H1 (cell line): Measurements from ENCODE around the gene FMOD. TPM values are rescaled to one million over a fixed set of nuclear protein-coding genes. Genes with fewer than 3 reads are reported as not detected.
A peak's percentile ranks its signal among the peaks of the same experiment; 100 is the strongest.

Source experiments
- CTCF ChIA-PET: fragments of 300-600 bp; sonication (Branson Sonifier 250); formaldehyde crosslinking; loops from one replicate; lab custom pipeline; 2021; ENCODE audit not compliant: partially characterized antibody; lab: Charles Lee
- POLR2A ChIA-PET: fragments of 300-600 bp; sonication (Branson Sonifier 250); formaldehyde crosslinking; loops from one replicate; lab custom pipeline; 2021; ENCODE audit warnings: inconsistent platforms; ENCODE audit not compliant: partially characterized antibody; lab: Charles Lee
- DNase-seq, 2 experiments: peaks; one replicate each; pipeline versions ENCODE4 v3.0.0 to v3.0.0-alpha.2; 2010 to 2022; ENCODE audit warnings: low spot score in 2 of 2, low read depth in 1 of 2, mixed read lengths in 1 of 2
- FAIRE-seq: peaks from 2 replicates; lab custom pipeline; 2011; peaks lifted over from hg19 to GRCh38; lab: Jason Lieb, UNC
- H2AFZ ChIP-seq: 2 replicates; pipeline ENCODE4 v1.8.1; 2012; ENCODE audit warnings: low read length, inconsistent platforms
- H2AK5ac ChIP-seq: 2 replicates; pipeline ENCODE4 v1.6.1; 2013; ENCODE audit warnings: low read depth, low read length
- H2BK120ac ChIP-seq: replicated peaks from 2 replicates; pipeline ENCODE3; 2013; ENCODE audit warnings: low read depth, low read length, inconsistent platforms
- H2BK12ac ChIP-seq: 2 replicates; pipeline ENCODE4 v1.6.1; 2013; ENCODE audit warnings: low read depth, low read length
- H2BK15ac ChIP-seq: 2 replicates; pipeline ENCODE4 v1.6.1; 2013; ENCODE audit warnings: low read length
- H2BK20ac ChIP-seq: 2 replicates; pipeline ENCODE4 v1.6.1; 2013; ENCODE audit warnings: low read length
- H2BK5ac ChIP-seq: 2 replicates; pipeline ENCODE4 v1.6.1; 2013; ENCODE audit warnings: low read depth, low read length
- H3K14ac ChIP-seq: 2 replicates; pipeline ENCODE4 v1.6.1; 2013; ENCODE audit warnings: inconsistent platforms; ENCODE audit not compliant: insufficient read length
- H3K18ac ChIP-seq: 2 replicates; pipeline ENCODE4 v1.6.1; 2013; ENCODE audit warnings: low read length; ENCODE audit errors: extremely low read depth
- H3K23ac ChIP-seq: 2 replicates; pipeline ENCODE4 v1.6.1; 2013; ENCODE audit warnings: inconsistent platforms; ENCODE audit not compliant: insufficient read length
- H3K23me2 ChIP-seq: 2 replicates; pipeline ENCODE4 v1.6.1; 2013; ENCODE audit warnings: low read depth, low read length
- H3K27ac ChIP-seq: 2 replicates; pipeline ENCODE4 v1.6.1; 2011; ENCODE audit warnings: low read depth, low read length, inconsistent platforms
- H3K27me3 ChIP-seq, 4 experiments: replicated peaks in 1 of 4; 1 replicate in 1 of 4; 2 replicates in 3 of 4; pipeline versions ENCODE4 v1.6.1 to v1.8.1; 2011 to 2013; ENCODE audit warnings: low read length in 3 of 4, mild to moderate bottlenecking in 3 of 4, inconsistent platforms in 2 of 4, mixed read lengths in 2 of 4, moderate library complexity in 1 of 4; ENCODE audit not compliant: control insufficient read depth in 3 of 4, insufficient read depth in 3 of 4; ENCODE audit errors: extremely low read depth in 1 of 4
- H3K36me3 ChIP-seq, 4 experiments: 2 replicates each; pipeline versions ENCODE4 v1.6.1 to v1.8.1; 2011 to 2013; ENCODE audit warnings: mild to moderate bottlenecking in 4 of 4, low read length in 3 of 4, moderate library complexity in 2 of 4, control low read depth in 1 of 4, inconsistent platforms in 1 of 4; ENCODE audit not compliant: insufficient read depth in 4 of 4, control insufficient read depth in 2 of 4
- H3K4ac ChIP-seq: replicated peaks from 2 replicates; pipeline ENCODE3; 2013; ENCODE audit warnings: low read length, low read depth, mixed read lengths, inconsistent platforms; ENCODE audit not compliant: insufficient read length
- H3K4me1 ChIP-seq, 4 experiments: replicated peaks in 1 of 4; 1 replicate in 1 of 4; 2 replicates in 3 of 4; pipeline versions ENCODE4 v1.6.1 to v1.8.1; 2011 to 2013; ENCODE audit warnings: low read length in 3 of 4, inconsistent platforms in 2 of 4, mixed read lengths in 1 of 4; ENCODE audit not compliant: insufficient read depth in 4 of 4, control insufficient read depth in 3 of 4
- H3K4me2 ChIP-seq, 2 experiments: 2 replicates each; pipeline versions ENCODE4 v1.6.1 to v1.8.1; 2011 to 2013; ENCODE audit warnings: low read depth in 2 of 2, low read length in 2 of 2, control low read depth in 1 of 2, inconsistent platforms in 1 of 2, mild to moderate bottlenecking in 1 of 2; ENCODE audit not compliant: insufficient read depth in 1 of 2
- H3K4me3 ChIP-seq, 4 experiments: fragments of 200-600, 300-600 bp in 1 of 4; sonication (generic), shearing (Covaris generic), sonication (Bioruptor Twin) in 1 of 4; 2 replicates each; pipeline versions ENCODE4 v1.5.1 to v1.8.1; 2011 to 2016; ENCODE audit warnings: low read length in 4 of 4, low read depth in 3 of 4, control low read depth in 2 of 4, inconsistent platforms in 2 of 4, mild to moderate bottlenecking in 2 of 4, mixed read lengths in 1 of 4, moderate library complexity in 1 of 4; ENCODE audit not compliant: insufficient read depth in 2 of 4; ENCODE audit errors: extremely low read depth in 1 of 4
- H3K56ac ChIP-seq: replicated peaks from 2 replicates; pipeline ENCODE3; 2013; ENCODE audit warnings: low read depth, mild to moderate bottlenecking, mixed read lengths, low read length, inconsistent platforms; ENCODE audit not compliant: insufficient read length
- H3K79me1 ChIP-seq: 2 replicates; pipeline ENCODE4 v1.6.1; 2013; ENCODE audit warnings: low read depth, low read length, control low read depth
- H3K79me2 ChIP-seq, 2 experiments: 2 replicates each; pipeline versions ENCODE4 v1.6.1 to v1.8.1; 2012 to 2013; ENCODE audit warnings: low read length in 2 of 2, mild to moderate bottlenecking in 2 of 2, inconsistent platforms in 1 of 2; ENCODE audit not compliant: insufficient read depth in 2 of 2, control insufficient read depth in 1 of 2
- H3K9ac ChIP-seq, 4 experiments: replicated peaks in 1 of 4; 1 replicate in 1 of 4; 2 replicates in 3 of 4; pipeline versions ENCODE4 v1.6.1 to v1.8.1; 2011 to 2013; ENCODE audit warnings: low read depth in 3 of 4, low read length in 3 of 4, control low read depth in 2 of 4, mild to moderate bottlenecking in 2 of 4, moderate library complexity in 2 of 4, inconsistent platforms in 1 of 4; ENCODE audit errors: extremely low read depth in 1 of 4
- H3K9me3 ChIP-seq, 2 experiments: 2 replicates each; pipeline versions ENCODE4 v1.6.1 to v1.8.1; 2012 to 2013; ENCODE audit warnings: mild to moderate bottlenecking in 2 of 2, moderate library complexity in 2 of 2, control low read depth in 1 of 2, inconsistent platforms in 1 of 2, low read depth in 1 of 2, low read length in 1 of 2, mixed read lengths in 1 of 2; ENCODE audit not compliant: insufficient read depth in 2 of 2
- H4K20me1 ChIP-seq, 2 experiments: replicated peaks in 1 of 2; 2 replicates each; pipeline versions ENCODE3 to v1.8.1; 2011 to 2013; ENCODE audit warnings: inconsistent platforms in 2 of 2, low read length in 2 of 2, mild to moderate bottlenecking in 1 of 2; ENCODE audit not compliant: insufficient read depth in 2 of 2, control insufficient read depth in 1 of 2
- H4K5ac ChIP-seq: 2 replicates; pipeline ENCODE4 v1.6.1; 2013; ENCODE audit warnings: low read length, low read depth, mixed read lengths, inconsistent platforms; ENCODE audit not compliant: insufficient read length
- H4K8ac ChIP-seq: 2 replicates; pipeline ENCODE4 v1.8.0; 2013; ENCODE audit warnings: mild to moderate bottlenecking, moderate library complexity, low read length, inconsistent platforms; ENCODE audit not compliant: insufficient read depth; ENCODE audit errors: extremely low read depth
- H4K91ac ChIP-seq: replicated peaks from 2 replicates; pipeline ENCODE3; 2013; ENCODE audit warnings: low read length, mixed read lengths, inconsistent platforms; ENCODE audit not compliant: insufficient read length
- ATF2 ChIP-seq: IDR thresholded peaks from 2 replicates; pipeline ENCODE4 v1.6.1; 2012; ENCODE audit warnings: low read length, inconsistent platforms
- CREB1 ChIP-seq: IDR thresholded peaks from 2 replicates; pipeline ENCODE4 v1.6.1; 2012; ENCODE audit warnings: inconsistent platforms
- GTF2F1 ChIP-seq: IDR thresholded peaks from 2 replicates; pipeline ENCODE4 v1.6.1; 2012; ENCODE audit warnings: low read depth, low read length, improper control_type of control experiment, borderline replicate concordance
- JUN ChIP-seq: IDR thresholded peaks from 2 replicates; pipeline ENCODE4 v1.6.1; 2011; ENCODE audit warnings: low read depth, mild to moderate bottlenecking, improper control_type of control experiment, low read length
- PHF8 ChIP-seq: fragments of 200-600 bp; sonication (generic); conservative IDR thresholded peaks from 2 replicates; pipeline ENCODE4 v1.7.1; 2012; ENCODE audit warnings: low read depth, mild to moderate bottlenecking, inconsistent platforms, low read length, moderate library complexity
- RNF2 ChIP-seq: fragments of 200-900, 300-1000 bp; sonication (generic); IDR thresholded peaks from 2 replicates; pipeline ENCODE4 v1.7.1; 2016; ENCODE audit warnings: borderline replicate concordance, low read depth, mild to moderate bottlenecking, antibody characterized with exemption, low read length; ENCODE audit not compliant: poor library complexity, severe bottlenecking; ENCODE audit errors: missing control alignments
- RXRA ChIP-seq: IDR thresholded peaks from 2 replicates; pipeline ENCODE4 v1.6.1; 2011; ENCODE audit warnings: low read depth, mild to moderate bottlenecking, low read length, moderate library complexity; ENCODE audit not compliant: insufficient read depth
- WGBS, 2 experiments: shearing (Covaris generic) in 1 of 2; methylation state at CpG; one replicate each; pipeline versions ENCODE4 v1.1.6 to v1.1.7; 2013 to 2015; ENCODE audit warnings: low lambda C conversion rate in 2 of 2, mixed read lengths in 2 of 2, inconsistent platforms in 1 of 2, low coverage in 1 of 2, missing lambda C conversion rate in 1 of 2; ENCODE audit not compliant: insufficient replicate concordance in 2 of 2, insufficient coverage in 1 of 2, insufficient read length in 1 of 2; ENCODE audit errors: extremely low coverage in 1 of 2, missing lambda C conversion rate in 1 of 2; 5-methylcytosine and 5-hydroxymethylcytosine counted together
- polyA plus RNA-seq, 7 experiments: library from polyadenylated mRNA; depleted of rRNA in 3 of 7; stranded (reverse) in 5 of 7; unstranded in 2 of 7; fragments of >200 nt in 5 of 7; fragments of 200-250 nt in 2 of 7; gene quantifications; 1 replicate in 5 of 7; 2 replicates in 1 of 7; 4 replicates in 1 of 7; pipeline versions ENCODE4 v1.2.1 to v1.2.3, GENCODE V29; 2011 to 2013; ENCODE audit warnings: missing spikeins in 2 of 7, mixed read lengths in 2 of 7
- total RNA-seq: library from RNA; stranded (reverse); fragmentation: NEBNext Ultra II Directional; extraction: Animal tissue kit (Norgen Biotek cat#: 25700); gene quantifications from 2 replicates; pipeline ENCODE4 v1.2.1, GENCODE V29; 2021

FMOD gene
- total and polyA plus RNA-seq, 2 of the 8 experiments (the other 6 are each of a cell fraction or from before 2014, with no cell fraction given), result 0.17 to 0.32 TPM

DNA sequence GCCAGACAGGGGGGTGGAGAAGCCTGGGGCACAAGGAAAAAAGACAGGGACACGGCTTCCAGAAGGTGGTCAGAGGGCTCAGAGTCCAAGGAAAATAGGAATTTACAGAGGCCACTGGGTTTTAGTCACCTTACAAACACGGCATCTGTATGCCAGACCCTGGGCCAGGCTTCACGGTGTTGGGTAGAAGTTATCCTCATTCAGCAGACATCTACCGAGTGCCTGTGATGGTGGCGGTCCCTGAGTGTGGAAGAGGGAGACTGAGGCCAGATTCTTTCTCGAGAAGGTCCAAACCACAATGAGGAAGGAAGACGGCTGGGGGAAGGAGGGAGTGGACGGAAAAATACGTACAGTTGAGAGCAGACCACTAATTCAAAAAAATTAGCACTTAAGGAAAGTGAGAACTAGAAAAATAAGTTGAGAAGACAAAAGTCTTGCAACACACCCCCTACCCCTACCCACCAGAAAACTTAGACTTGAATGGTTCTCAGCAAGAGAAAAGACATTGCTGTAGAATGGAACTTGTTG, 46.5 kb downstream of the FMOD start:
- H2BK20ac ChIP-seq, result no peak overlapping the region
- peak overlapping the region; percentile 24 to 67 (median 64); a peak in 5 of 7 replicates for H3K9ac ChIP-seq
- no peak overlapping the region for H3K4ac ChIP-seq
- H3K4me3 ChIP-seq, result peak overlapping the region; percentile 34 to 92 (median 44); a peak in 7 of 8 replicates
- peaks cover 38 to 79% (median 70%) of the 10 kb centered on the region in 4 experiments for H3K27me3 ChIP-seq
- 85% methylated on average over 9 of the region's 9 CpGs; no CpG with 5 or more reads in 1 of the 2 experiments for WGBS, 2 experiments
- H3K36me3 ChIP-seq, result no peaks in the 10 kb centered on the region; a peak in 1 of 8 replicates
- H3K56ac ChIP-seq, result no peak overlapping the region
- FAIRE-seq, result no peak
- no peak overlapping the region for H3K23ac ChIP-seq
- H3K79me1 ChIP-seq, result no peaks in the 10 kb centered on the region
- POLR2A ChIA-PET, result interaction anchor here (0.6 to 3.3 kb wide), 3 partner anchors 23 to 298 kb away, joined by 3 to 11 read pairs (median 4); no protein-coding TSS in a partner anchor
- H3K14ac ChIP-seq, result no peak overlapping the region
- TF ChIP-seq RNF2 (peak; percentile 1), JUN (no peak), PHF8 (no peak), GTF2F1 (no peak), RXRA (no peak), ATF2 (no peak), CREB1 (no peak)
- TF ChIP-seq, all 59 proteins: peak for 1
- peaks cover 14 to 33% (median 18%) of the 10 kb centered on the region in 4 experiments for H3K4me1 ChIP-seq
- H3K27ac ChIP-seq, result no peak overlapping the region
- peaks cover 5 to 22% of the 10 kb centered on the region in 2 experiments for H4K20me1 ChIP-seq
- peak overlapping the region; percentile 82 to 87 for H3K4me2 ChIP-seq
- H2AFZ ChIP-seq, result peak overlapping the region; percentile 92
- no peak overlapping the region for H2BK120ac ChIP-seq
- peaks cover 13% of the 10 kb centered on the region for H3K23me2 ChIP-seq
- no peak overlapping the region for H3K18ac ChIP-seq
- no peaks in the 10 kb centered on the region for H3K79me2 ChIP-seq
- no peak overlapping the region for H4K91ac ChIP-seq
- peak overlapping the region; percentile 95; the same call in 1 of the 2 replicates for H2BK15ac ChIP-seq
- H2BK12ac ChIP-seq, result 0 out of 2 replicates have a peak overlapping the region, but pooled peaks have one; percentile 80
- CTCF ChIA-PET, result interaction anchor here (1.0 to 9.3 kb wide), 3 partner anchors 18 to 34 kb away, joined by 4 to 123 read pairs (median 30); no protein-coding TSS in a partner anchor
- H4K8ac ChIP-seq, result no peak overlapping the region
- no peak for DNase-seq
- no peaks in the 10 kb centered on the region for H3K9me3 ChIP-seq
- H2BK5ac ChIP-seq, result no peak overlapping the region
- H4K5ac ChIP-seq, result no peak overlapping the region
- H2AK5ac ChIP-seq, result no peak overlapping the region; the same call in 1 of the 2 replicates
